Spinal cord (tissue), 10 donors: Measurements from ENCODE around the gene MYPOP. TPM values are rescaled to one million over a fixed set of nuclear protein-coding genes. Genes with fewer than 3 reads are reported as not detected.

Source experiments
- DNase-seq, 6 donors: peaks; one replicate each; pipeline versions ENCODE4 v3.0.0 to v3.0.0-alpha.2; 2013 to 2015; ENCODE audit warnings: low spot score in 6 of 6, low read depth in 4 of 6
- H3K27ac ChIP-seq: one replicate; pipeline ENCODE4 v1.5.1; 2013; ENCODE audit warnings: low read depth, low read length, control low read depth
- H3K27me3 ChIP-seq: one replicate; pipeline ENCODE4 v1.6.1; 2013; ENCODE audit warnings: low read length; ENCODE audit not compliant: control insufficient read depth, insufficient read depth
- H3K36me3 ChIP-seq: one replicate; pipeline ENCODE4 v1.6.1; 2013; ENCODE audit warnings: low read length; ENCODE audit not compliant: control insufficient read depth, insufficient read depth
- H3K4me1 ChIP-seq: one replicate; pipeline ENCODE4 v1.6.1; 2013; ENCODE audit warnings: low read length; ENCODE audit not compliant: control insufficient read depth, insufficient read depth
- H3K4me3 ChIP-seq: one replicate; pipeline ENCODE4 v1.5.1; 2013; ENCODE audit warnings: low read depth, low read length, control low read depth
- H3K9me3 ChIP-seq: one replicate; pipeline ENCODE4 v1.6.1; 2013; ENCODE audit warnings: low read length; ENCODE audit not compliant: control insufficient read depth, insufficient read depth
- WGBS: methylation state at CpG from one replicate; pipeline ENCODE4 v1.1.5; 2013; ENCODE audit warnings: missing lambda C conversion rate; ENCODE audit not compliant: insufficient coverage; 5-methylcytosine and 5-hydroxymethylcytosine counted together
- long read RNA-seq, 4 donors: transcript quantifications; one replicate each; lab custom pipeline, GENCODE V29; 2026
- polyA plus RNA-seq, 2 donors: library from polyadenylated mRNA; unstranded; fragments of 120-200 nt; gene quantifications; one replicate each; pipeline ENCODE4 v1.2.1, GENCODE V29; 2013; ENCODE audit not compliant: insufficient read length in 2 of 2
- total RNA-seq, 2 donors: library from RNA; depleted of rRNA in 1 of 2; stranded (reverse); fragments of 120-200 nt in 1 of 2; fragments of >200 nt in 1 of 2; gene quantifications; one replicate each; pipeline versions ENCODE4 v1.2.3 to v1.2.4, GENCODE V29; 2013 to 2014
- donor health status: healthy.

MYPOP gene, protein sequence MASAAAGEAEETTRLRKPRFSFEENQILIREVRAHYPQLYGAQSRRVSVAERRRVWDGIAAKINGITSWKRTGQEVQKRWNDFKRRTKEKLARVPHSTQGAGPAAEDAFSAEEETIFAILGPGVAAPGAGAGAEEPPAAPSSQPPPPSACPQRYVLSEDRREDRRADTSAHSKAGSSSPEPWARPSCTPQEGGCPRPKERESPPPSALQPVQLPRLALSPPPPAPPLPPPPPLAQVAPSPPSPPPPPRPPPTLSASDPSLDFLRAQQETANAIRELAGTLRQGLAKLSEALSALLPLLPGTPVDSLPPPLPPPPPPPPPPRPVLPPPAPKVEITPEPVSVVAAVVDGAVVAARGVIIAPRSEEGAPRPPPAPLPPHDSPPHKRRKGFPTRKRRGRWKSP
- 1 to 10 TPM; 1.3 to 2.5 TPM for total RNA-seq
- 10 to 100 TPM; 10.9 to 13.6 TPM for polyA plus RNA-seq
- long read RNA-seq, donor 1, transcript MYPOP-201 (3 exons, 1,890 nt): major isoform, 7 of 7 reads
- long read RNA-seq, donor 1, partial matches to known transcripts: 0 of 7 reads
- long read RNA-seq, donor 1, other reads (novel, unspliced or antisense): 0 of 7 reads
- long read RNA-seq, donor 2, partial matches to known transcripts: 0 of 1 reads
- long read RNA-seq, donor 2, other reads (novel, unspliced or antisense): 0 of 1 reads
- long read RNA-seq, donor 3, partial matches to known transcripts: 0 of 2 reads
- long read RNA-seq, donor 3, other reads (novel, unspliced or antisense): 0 of 2 reads
- long read RNA-seq, donor 4, partial matches to known transcripts: 0 of 4 reads
- long read RNA-seq, donor 4, other reads (novel, unspliced or antisense): 0 of 4 reads

DNA sequence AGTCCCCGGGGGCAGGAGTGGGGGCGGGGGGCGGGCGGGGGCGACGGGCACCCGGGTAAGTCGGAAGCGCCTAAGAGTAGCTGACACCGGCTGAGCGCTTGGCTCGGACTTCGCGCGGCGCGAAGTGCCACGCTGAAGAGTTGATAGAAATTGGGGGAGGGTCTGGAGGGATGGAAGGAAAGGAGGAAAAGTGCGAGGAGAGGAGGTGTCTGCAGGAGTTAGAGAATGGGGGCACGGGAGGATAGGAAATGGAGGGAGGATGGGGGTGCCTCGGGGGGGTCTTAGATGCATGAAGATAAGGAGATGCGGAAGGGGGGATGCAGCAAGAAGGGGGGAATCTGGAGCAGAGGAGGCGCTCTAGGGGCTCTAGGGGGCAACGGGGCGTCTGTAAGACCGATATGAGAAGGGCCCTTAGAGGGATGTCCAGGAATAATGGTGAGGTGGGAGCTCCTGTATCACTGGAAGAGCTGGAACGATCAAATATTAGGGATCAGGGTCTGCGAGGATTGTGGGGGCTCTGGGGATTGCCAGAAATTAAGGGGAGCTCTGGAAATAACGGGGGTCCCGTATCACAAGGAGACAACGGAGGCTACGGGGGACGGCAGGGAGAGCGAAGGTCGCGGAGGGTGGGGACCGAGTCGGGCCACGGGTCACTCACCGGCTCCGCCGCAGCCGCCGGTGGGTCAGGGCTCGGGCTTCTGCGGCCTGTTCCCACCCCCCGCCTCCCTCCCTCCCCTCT lies at the start of gene MYPOP:
Gene MYPOP (minus strand): TSS at position 702 of the 739 bp plus-strand sequence. CDS start 840 bp downstream, outside the sequence.
- peak within 1 kb of the TSS; percentile 94 for H3K27ac ChIP-seq
- H3K27me3 ChIP-seq: no peaks in the 10 kb centered on the region
- peak within 1 kb of the TSS; percentile 83 for H3K4me3 ChIP-seq
- peak in 2 of 6 donors; percentile 44 to 65 for DNase-seq
- H3K4me1 ChIP-seq: peaks cover 24% of the 10 kb centered on the region
- peaks cover 35% of the 10 kb centered on the region for H3K36me3 ChIP-seq
- 0% methylated on average over 46 of the region's 47 CpGs for WGBS
- H3K9me3 ChIP-seq: no peaks in the 10 kb centered on the region

DNA sequence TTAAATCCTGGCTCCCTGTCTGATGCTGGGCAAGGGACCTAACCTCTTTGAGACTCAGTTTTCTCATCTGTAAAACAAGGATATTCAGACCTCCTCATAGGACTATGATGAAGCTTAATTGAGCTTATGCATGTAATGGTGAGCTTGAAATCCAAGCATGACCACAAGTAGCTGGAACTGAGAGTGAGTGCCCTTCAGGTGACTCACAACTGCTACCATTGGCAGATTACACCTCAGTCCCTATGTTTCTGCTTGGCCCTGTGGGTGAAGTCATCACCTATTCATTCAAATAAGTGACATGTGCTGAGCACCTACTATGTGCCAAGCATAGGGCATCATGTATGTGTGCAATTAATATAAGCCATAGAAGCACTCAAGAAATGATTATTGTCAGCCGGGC lies 45.5 kb upstream of the MYPOP start:
- Histone ChIP-seq H3K27me3 (no peaks in the 10 kb centered on the region), H3K4me1 (peaks cover 6% of the 10 kb centered on the region), H3K36me3 (peaks cover 75% of the 10 kb centered on the region), H3K4me3 (no peak overlapping the region), H3K27ac (no peak overlapping the region), H3K9me3 (no peaks in the 10 kb centered on the region)
- DNase-seq: no peak
- WGBS: 100% methylated on average over 1 of the region's 1 CpG

DNA sequence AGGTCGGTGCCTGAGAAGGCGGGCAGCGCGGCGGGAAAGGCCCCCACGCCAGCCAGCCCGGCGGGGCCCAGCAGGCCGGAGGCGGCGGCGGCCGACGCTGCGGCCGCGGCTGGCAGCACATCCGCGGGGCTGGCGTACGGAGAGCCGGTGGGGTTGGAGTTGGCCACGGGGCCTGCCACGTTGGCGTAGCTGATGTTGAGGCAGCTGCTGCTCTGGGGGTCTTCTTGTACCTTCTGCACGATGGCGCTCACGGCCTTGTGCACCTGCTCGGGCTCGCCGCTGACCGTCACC lies 38.0 kb upstream of the MYPOP start:
- 73% methylated on average over 32 of the region's 32 CpGs for WGBS
- H3K36me3 ChIP-seq: peaks cover 80% of the 10 kb centered on the region
- no peaks in the 10 kb centered on the region for H3K27me3 ChIP-seq
- no peak overlapping the region for H3K4me3 ChIP-seq
- peaks cover 6% of the 10 kb centered on the region for H3K4me1 ChIP-seq
- no peaks in the 10 kb centered on the region for H3K9me3 ChIP-seq
- no peak overlapping the region for H3K27ac ChIP-seq
- no peak for DNase-seq

DNA sequence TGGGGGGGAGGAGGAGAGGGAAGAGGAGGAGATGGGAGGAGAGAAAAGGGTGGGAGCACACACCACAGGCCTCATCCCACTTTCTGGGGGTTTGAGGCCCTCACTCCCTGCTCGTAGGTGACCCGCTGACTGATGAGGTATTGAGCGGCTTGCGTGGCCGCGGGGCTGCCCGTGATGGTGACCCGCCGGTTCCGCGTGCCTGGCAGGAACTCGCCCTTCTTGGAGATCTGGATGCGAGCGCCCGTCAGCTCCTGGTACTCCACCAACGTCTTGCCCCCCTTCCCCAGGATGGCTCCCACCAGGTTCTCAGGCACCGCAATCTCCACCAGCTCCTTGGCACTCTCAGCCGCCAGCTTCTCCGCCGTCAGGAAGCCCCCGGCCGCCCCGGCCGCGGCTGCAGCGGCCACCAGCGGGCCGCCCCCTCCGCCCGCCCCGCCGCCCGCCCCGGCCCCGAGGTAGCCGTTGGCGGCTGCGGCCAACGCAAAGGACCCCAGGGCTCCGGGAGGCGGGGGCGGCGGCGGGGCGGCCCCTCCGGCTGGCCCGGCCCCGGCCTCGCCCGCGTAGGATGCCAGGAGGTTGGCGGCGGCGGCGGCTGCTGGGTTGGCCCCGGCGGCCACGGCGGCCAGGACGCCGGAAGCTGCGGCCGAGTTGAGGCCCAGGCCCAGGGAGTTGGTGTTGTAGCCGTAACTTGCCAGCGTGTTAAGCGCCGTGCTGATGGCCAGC lies 37.5 kb upstream of the MYPOP start:
- Histone ChIP-seq H3K4me1 (peaks cover 10% of the 10 kb centered on the region), H3K27me3 (no peaks in the 10 kb centered on the region), H3K36me3 (peaks cover 80% of the 10 kb centered on the region), H3K4me3 (no peak overlapping the region), H3K9me3 (no peaks in the 10 kb centered on the region), H3K27ac (no peak overlapping the region)
- 57% methylated on average over 66 of the region's 67 CpGs for WGBS
- DNase-seq: no peak

DNA sequence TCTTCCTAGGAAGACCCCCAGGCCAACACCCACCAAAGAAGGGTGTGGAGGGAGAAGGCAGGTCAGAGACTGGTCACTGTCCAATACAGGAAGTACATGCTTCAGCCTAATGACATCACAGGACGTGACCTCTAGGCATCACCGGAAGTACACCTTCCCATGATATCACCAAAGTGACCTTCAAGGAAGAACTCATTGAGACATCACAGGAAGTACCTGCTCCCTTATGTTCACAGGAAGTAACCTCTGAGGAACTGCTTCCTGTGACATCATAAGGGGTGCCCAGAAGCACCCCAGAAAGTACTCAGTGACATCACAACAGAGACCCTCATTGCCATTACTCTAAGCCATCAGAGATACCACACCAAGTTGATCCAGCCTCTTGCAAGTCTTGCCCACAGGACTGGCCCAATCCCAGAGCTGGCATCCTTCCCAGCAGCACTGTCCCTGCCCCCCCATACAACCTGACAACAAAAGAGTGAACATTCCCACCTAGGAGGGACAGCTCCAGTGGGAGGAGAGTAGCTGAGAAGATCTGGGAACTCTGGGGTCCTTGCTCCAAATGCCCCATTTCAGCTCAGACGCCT lies 36.4 kb upstream of the MYPOP start:
- WGBS: 75% methylated on average over 2 of the region's 3 CpGs
- H3K36me3 ChIP-seq: peaks cover 78% of the 10 kb centered on the region
- H3K27me3 ChIP-seq: no peaks in the 10 kb centered on the region
- DNase-seq: no peak
- H3K4me1 ChIP-seq: peaks cover 10% of the 10 kb centered on the region
- H3K9me3 ChIP-seq: no peaks in the 10 kb centered on the region
- no peak overlapping the region for H3K4me3 ChIP-seq
- H3K27ac ChIP-seq: no peak overlapping the region

DNA sequence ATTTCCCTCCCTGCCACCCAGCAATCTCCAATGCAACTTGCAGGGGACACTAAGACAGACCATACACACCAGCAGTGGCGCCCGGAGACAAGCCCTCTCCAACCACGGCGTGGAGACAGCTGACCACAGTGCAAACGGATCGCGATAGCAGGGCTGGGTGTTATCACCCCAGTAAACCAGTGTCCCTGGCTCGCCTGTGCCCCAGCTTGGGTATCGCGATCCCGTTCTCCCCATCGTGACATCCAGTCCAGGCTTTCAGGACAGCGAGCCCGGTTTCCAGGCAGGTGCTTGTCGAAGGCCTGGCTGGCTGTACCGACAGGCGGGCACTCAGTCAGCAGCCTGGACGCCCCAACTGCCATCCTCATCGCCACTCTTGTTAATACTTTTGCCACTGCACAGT lies 32.9 kb upstream of the MYPOP start:
- peaks cover 59% of the 10 kb centered on the region for H3K36me3 ChIP-seq
- peaks cover 10% of the 10 kb centered on the region for H3K4me1 ChIP-seq
- 72% methylated on average over 18 of the region's 19 CpGs for WGBS
- H3K4me3 ChIP-seq: no peak overlapping the region
- no peak for DNase-seq
- no peak overlapping the region for H3K27ac ChIP-seq
- no peaks in the 10 kb centered on the region for H3K9me3 ChIP-seq
- H3K27me3 ChIP-seq: no peaks in the 10 kb centered on the region

DNA sequence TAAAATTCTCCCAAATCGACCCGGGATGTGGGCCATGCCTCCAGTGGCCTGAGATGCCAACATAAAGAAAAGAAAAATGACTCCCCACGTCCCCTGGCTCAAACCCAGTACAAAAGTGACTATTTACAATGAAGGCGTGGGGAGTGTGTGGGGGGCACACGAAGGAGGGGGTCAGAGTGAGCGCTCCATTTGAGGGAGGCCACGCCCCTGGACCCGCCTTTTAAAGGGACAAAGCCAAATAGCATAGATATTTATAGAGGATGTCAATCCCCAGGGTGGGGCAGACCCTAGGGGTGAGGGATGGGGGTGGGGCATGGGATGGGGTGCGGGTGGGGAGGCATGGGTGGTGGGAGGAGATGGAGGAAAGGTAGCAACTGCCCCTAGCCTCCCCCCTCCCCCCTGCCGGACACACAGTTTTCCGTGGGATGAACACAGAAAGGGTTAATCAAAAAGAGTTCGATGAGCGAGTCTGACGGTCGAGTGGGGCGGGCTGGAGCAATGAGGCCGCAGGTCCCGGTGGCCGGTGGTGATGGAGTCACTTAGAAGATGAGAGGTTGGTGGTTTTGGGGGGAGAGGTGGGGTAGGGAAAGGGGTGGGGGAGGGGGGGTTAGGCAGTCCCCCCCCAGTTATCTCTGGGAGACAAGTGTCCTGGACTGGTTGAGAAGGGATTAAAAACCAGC lies 32.3 kb upstream of the MYPOP start:
- H3K27ac ChIP-seq: no peak overlapping the region
- H3K27me3 ChIP-seq: no peaks in the 10 kb centered on the region
- WGBS: 40% methylated on average over 3 of the region's 19 CpGs
- no peaks in the 10 kb centered on the region for H3K9me3 ChIP-seq
- no peak for DNase-seq
- peaks cover 55% of the 10 kb centered on the region for H3K36me3 ChIP-seq
- peaks cover 10% of the 10 kb centered on the region for H3K4me1 ChIP-seq
- no peak overlapping the region for H3K4me3 ChIP-seq

DNA sequence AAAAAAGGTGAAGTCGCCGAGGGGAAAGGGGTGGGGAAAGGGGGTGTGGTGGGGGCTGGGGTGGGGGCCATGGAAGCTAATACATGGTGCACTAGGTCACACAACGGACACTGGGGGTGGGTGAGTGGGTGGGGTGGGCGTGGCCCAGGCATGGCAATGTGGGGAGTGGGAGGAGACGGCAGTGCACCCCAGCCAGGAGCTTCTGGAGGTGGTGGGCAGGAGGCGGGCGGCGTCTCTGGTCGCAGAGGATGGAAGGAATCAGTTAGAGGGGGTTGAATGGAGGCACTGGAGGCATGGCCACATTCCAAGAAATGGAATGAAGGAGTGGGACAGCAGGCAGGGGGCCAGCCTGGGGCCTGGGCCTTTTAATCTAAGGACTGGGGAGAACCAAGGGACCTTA lies 31.3 kb upstream of the MYPOP start:
- Histone ChIP-seq H3K27ac (no peak overlapping the region), H3K27me3 (no peaks in the 10 kb centered on the region), H3K36me3 (peaks cover 46% of the 10 kb centered on the region), H3K9me3 (no peaks in the 10 kb centered on the region), H3K4me1 (peaks cover 10% of the 10 kb centered on the region), H3K4me3 (no peak overlapping the region)
- no peak for DNase-seq
- 51% methylated on average over 7 of the region's 9 CpGs for WGBS
